Ishikawa (cell line): ENCODE data around the gene CFAP61.

Experiments used
- CEBPB ChIP-seq: IDR thresholded peaks from 2 replicates; pipeline ENCODE4 v1.6.1; 2012
- CREB1 ChIP-seq: IDR thresholded peaks from 2 replicates; pipeline ENCODE4 v1.6.1; 2012; ENCODE audit warnings: low read depth
- EGR1 ChIP-seq: IDR thresholded peaks from 2 replicates; pipeline ENCODE4 v1.6.1; 2012
- EP300 ChIP-seq: IDR thresholded peaks from 2 replicates; pipeline ENCODE4 v1.6.1; 2012; ENCODE audit warnings: borderline replicate concordance
- FOXM1 ChIP-seq: IDR thresholded peaks from 2 replicates; pipeline ENCODE4 v1.6.1; 2012; ENCODE audit warnings: low read depth, borderline replicate concordance
- NFIC ChIP-seq: IDR thresholded peaks from 2 replicates; pipeline ENCODE4 v1.6.1; 2012
- RAD21 ChIP-seq: IDR thresholded peaks from 2 replicates; pipeline ENCODE4 v1.6.1; 2012; ENCODE audit warnings: low read depth
- TAF1 ChIP-seq: IDR thresholded peaks from 2 replicates; pipeline ENCODE4 v1.6.1; 2012; ENCODE audit warnings: low read depth, mild to moderate bottlenecking
- TCF12 ChIP-seq: IDR thresholded peaks from 2 replicates; pipeline ENCODE4 v1.6.1; 2012; ENCODE audit warnings: low read depth
- TEAD4 ChIP-seq: IDR thresholded peaks from 2 replicates; pipeline ENCODE4 v1.6.1; 2012
- USF1 ChIP-seq: IDR thresholded peaks from 2 replicates; pipeline ENCODE4 v1.6.1; 2012
- YY1 ChIP-seq: IDR thresholded peaks from 2 replicates; pipeline ENCODE4 v1.6.1; 2012; ENCODE audit warnings: low read depth
- ZBTB7A ChIP-seq: IDR thresholded peaks from 2 replicates; pipeline ENCODE4 v1.6.1; 2012; ENCODE audit warnings: low read depth
- TF ChIP-seq, protein P1 (sequence below): IDR thresholded peaks from 2 replicates; pipeline ENCODE4 v1.6.1; 2012
- TF ChIP-seq, protein P2 (sequence below): IDR thresholded peaks from 2 replicates; pipeline ENCODE4 v1.6.1; 2012; ENCODE audit warnings: low read depth, mild to moderate bottlenecking

CFAP61 gene

DNA sequence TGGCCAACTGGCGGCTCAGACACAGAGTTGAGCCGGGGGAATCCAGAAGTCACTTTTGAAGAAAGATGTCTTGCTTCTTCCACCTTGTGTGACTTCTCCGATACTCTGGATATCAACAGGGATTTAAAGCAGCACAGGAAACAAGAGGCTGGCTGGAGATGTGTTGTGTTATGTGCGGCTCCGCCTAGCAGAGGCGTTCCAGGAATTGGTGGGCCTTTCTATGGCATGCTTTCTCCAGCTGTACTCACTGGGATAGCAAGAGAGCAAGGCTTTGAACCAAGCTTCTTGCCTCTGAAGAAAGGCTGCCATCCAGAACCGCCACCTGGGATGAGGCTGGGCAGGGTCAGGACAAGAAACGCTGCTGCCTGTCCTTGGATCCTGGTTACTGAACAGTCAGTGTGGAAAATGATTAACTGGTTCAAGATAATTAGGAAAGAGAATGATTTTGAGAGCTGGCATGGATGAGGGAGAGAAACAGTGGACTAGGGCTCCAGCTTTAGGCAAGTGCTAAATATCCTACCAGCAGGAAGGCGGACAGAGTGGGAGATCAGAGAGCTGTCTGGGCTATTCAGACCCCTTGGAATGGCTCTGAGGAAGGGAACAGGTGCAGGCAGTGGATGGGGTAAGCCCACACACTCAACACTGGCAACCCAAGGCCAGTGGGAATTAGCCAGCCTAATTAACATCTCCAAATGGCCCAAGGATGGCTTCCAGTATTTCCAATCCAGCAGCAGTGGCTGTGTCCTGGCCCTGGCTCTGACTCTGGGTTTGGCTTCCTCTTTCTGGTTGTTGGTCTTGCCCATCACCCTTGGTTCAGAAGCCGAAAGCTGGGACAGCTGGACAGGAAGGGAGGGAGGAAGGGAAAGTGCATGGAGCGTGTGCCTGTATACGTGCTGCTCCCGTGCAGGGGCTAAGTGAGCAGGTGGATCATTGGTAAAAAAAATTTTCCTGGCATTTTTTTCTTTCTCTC is 347.5 kb downstream of the CFAP61 start:
- TF ChIP-seq NFIC (no peak), EGR1 (no peak), TAF1 (no peak), FOXM1 (no peak), ZBTB7A (no peak), CREB1 (no peak), CEBPB (no peak), YY1 (no peak), EP300 (no peak), TCF12 (no peak), RAD21 (no peak), TEAD4 (no peak), USF1 (no peak)
- TF ChIP-seq, protein P1, sequence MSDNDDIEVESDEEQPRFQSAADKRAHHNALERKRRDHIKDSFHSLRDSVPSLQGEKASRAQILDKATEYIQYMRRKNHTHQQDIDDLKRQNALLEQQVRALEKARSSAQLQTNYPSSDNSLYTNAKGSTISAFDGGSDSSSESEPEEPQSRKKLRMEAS: no peak
- TF ChIP-seq, protein P2, sequence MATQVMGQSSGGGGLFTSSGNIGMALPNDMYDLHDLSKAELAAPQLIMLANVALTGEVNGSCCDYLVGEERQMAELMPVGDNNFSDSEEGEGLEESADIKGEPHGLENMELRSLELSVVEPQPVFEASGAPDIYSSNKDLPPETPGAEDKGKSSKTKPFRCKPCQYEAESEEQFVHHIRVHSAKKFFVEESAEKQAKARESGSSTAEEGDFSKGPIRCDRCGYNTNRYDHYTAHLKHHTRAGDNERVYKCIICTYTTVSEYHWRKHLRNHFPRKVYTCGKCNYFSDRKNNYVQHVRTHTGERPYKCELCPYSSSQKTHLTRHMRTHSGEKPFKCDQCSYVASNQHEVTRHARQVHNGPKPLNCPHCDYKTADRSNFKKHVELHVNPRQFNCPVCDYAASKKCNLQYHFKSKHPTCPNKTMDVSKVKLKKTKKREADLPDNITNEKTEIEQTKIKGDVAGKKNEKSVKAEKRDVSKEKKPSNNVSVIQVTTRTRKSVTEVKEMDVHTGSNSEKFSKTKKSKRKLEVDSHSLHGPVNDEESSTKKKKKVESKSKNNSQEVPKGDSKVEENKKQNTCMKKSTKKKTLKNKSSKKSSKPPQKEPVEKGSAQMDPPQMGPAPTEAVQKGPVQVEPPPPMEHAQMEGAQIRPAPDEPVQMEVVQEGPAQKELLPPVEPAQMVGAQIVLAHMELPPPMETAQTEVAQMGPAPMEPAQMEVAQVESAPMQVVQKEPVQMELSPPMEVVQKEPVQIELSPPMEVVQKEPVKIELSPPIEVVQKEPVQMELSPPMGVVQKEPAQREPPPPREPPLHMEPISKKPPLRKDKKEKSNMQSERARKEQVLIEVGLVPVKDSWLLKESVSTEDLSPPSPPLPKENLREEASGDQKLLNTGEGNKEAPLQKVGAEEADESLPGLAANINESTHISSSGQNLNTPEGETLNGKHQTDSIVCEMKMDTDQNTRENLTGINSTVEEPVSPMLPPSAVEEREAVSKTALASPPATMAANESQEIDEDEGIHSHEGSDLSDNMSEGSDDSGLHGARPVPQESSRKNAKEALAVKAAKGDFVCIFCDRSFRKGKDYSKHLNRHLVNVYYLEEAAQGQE: no peak

DNA sequence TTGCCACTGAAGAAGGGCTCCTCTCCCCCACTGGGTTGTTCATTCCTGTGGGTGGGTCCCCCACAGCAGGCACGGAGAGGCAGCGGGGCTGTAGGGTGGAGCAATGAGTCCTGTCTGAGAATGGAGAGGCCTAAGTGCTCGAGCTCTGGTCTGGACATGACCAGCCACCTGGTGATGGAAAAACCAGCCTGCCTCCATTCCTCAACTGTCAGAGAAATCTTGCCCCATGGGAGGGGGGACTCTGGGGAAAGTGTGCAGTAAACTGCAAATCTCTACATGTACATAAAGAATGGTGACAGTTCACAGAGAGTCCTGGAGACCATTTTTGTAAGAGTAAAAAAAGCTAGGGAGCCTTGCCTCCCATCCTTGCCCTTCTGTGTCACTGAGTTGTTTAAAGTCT is 349.7 kb downstream of the CFAP61 start:
- no peak for TF ChIP-seq NFIC
- TF ChIP-seq CEBPB: no peak
- TF ChIP-seq, protein P1: no peak
- no peak for TF ChIP-seq TAF1
- TF ChIP-seq TCF12: no peak
- TF ChIP-seq TEAD4: no peak
- no peak for TF ChIP-seq YY1
- TF ChIP-seq RAD21: no peak
- no peak for TF ChIP-seq ZBTB7A
- no peak for TF ChIP-seq EGR1
- no peak for TF ChIP-seq FOXM1
- TF ChIP-seq, protein P2: no peak
- no peak for TF ChIP-seq EP300

GRCh38 chr20:20404633-20405032 is 352.3 kb downstream of the CFAP61 start:
- TF ChIP-seq YY1 (no peak), CEBPB (no peak), USF1 (no peak), EP300 (no peak), ZBTB7A (no peak), NFIC (no peak), TAF1 (no peak)
- TF ChIP-seq, protein P2: no peak
- TF ChIP-seq, protein P1: no peak

DNA sequence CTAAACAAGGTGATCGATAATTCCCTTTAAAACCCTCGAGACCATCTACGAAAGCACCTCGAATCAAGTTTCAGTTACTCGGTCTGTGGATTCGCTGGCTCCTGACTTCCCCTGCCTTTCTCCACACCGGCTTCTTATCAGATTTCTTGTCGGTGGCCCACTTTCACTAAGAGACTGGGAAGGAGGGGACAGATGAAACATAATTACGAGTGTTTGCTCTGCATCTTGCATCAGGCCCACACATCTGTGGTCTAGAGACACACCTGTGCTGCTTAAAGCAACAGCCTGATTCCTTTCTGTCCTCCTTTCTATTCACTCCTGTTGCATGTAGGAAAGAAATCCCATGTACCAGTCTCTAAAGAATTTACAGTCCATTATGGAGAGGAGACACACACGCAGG is 353.3 kb downstream of the CFAP61 start:
- no peak for TF ChIP-seq TAF1
- no peak for TF ChIP-seq FOXM1
- TF ChIP-seq TCF12: no peak
- no peak for TF ChIP-seq EGR1
